SK-N-SH treated with all-trans-retinoic acid at 6 μM for 48 hours (cell line): ENCODE data around the gene XPR1.

Source experiments
- ATAC-seq: fragments of 200-7000 bp; cut with Tn5 transposase; 3 replicates; pipeline ENCODE4 v1.9.1; 2020; ENCODE audit warnings: mild to moderate bottlenecking, moderate library complexity
- CREB5 ChIP-seq: fragments of 250-450 bp; sonication (Bioruptor Pico); IDR thresholded peaks from 2 replicates; pipeline ENCODE4 v1.5.1; 2020; ENCODE audit warnings: low read depth, mild to moderate bottlenecking, moderate library complexity
- CSRNP3 ChIP-seq: fragments of 250-450 bp; sonication (Bioruptor Pico); IDR thresholded peaks from 2 replicates; pipeline ENCODE4 v1.5.1; 2021; ENCODE audit warnings: mild to moderate bottlenecking, moderate library complexity
- ESRRG ChIP-seq: fragments of 250-450 bp; sonication (Bioruptor Pico); IDR thresholded peaks from 2 replicates; pipeline ENCODE4 v1.6.1; 2021; ENCODE audit warnings: mild to moderate bottlenecking
- GLIS3 ChIP-seq: fragments of 250-450 bp; sonication (Bioruptor Pico); IDR thresholded peaks from 2 replicates; pipeline ENCODE4 v1.5.0; 2020; ENCODE audit warnings: mild to moderate bottlenecking, moderate library complexity
- ISL1 ChIP-seq: fragments of 250-450 bp; sonication (Bioruptor Pico); IDR thresholded peaks from 2 replicates; pipeline ENCODE4 v2.1.2; 2022; ENCODE audit warnings: mild to moderate bottlenecking, moderate library complexity
- OSR1 ChIP-seq: fragments of 250-450 bp; sonication (Bioruptor Pico); IDR thresholded peaks from 2 replicates; pipeline ENCODE4 v1.8.0; 2022; ENCODE audit warnings: moderate library complexity, mild to moderate bottlenecking, inconsistent platforms
- PATZ1 ChIP-seq: fragments of 250-450 bp; sonication (Bioruptor Pico); IDR thresholded peaks from 2 replicates; pipeline ENCODE4 v1.8.0; 2020; ENCODE audit warnings: mild to moderate bottlenecking, moderate library complexity, borderline replicate concordance
- POU6F1 ChIP-seq: fragments of 250-450 bp; sonication (Bioruptor Pico); IDR thresholded peaks from 2 replicates; pipeline ENCODE4 v1.8.0; 2021; ENCODE audit warnings: low read depth, mild to moderate bottlenecking, moderate library complexity, borderline replicate concordance
- PPARA ChIP-seq: fragments of 250-450 bp; sonication (Bioruptor Pico); IDR thresholded peaks from 2 replicates; pipeline ENCODE4 v1.5.0; 2020; ENCODE audit warnings: mild to moderate bottlenecking, borderline replicate concordance
- RARB ChIP-seq: fragments of 250-450 bp; sonication (Bioruptor Pico); IDR thresholded peaks from 2 replicates; pipeline ENCODE4 v1.8.0; 2021; ENCODE audit warnings: mild to moderate bottlenecking, moderate library complexity
- SNAI2 ChIP-seq: fragments of 250-450 bp; sonication (Bioruptor Pico); IDR thresholded peaks from 2 replicates; pipeline ENCODE4 v1.5.0; 2020; ENCODE audit warnings: mild to moderate bottlenecking, moderate library complexity
- TCF4 ChIP-seq: fragments of 250-450 bp; sonication (Bioruptor Pico); IDR thresholded peaks from 2 replicates; pipeline ENCODE4 v1.8.0; 2021; ENCODE audit warnings: mild to moderate bottlenecking, moderate library complexity, borderline replicate concordance
- TOX ChIP-seq: fragments of 250-450 bp; sonication (Bioruptor Pico); IDR thresholded peaks from 2 replicates; pipeline ENCODE4 v1.8.0; 2021; ENCODE audit warnings: mild to moderate bottlenecking, moderate library complexity, borderline replicate concordance
- TSHZ2 ChIP-seq: fragments of 250-450 bp; sonication (Bioruptor Pico); IDR thresholded peaks from 2 replicates; pipeline ENCODE4 v1.5.0; 2020; ENCODE audit warnings: mild to moderate bottlenecking, moderate library complexity
- ZC3H10 ChIP-seq: fragments of 250-450 bp; sonication (Bioruptor Pico); IDR thresholded peaks from 2 replicates; pipeline ENCODE4 v1.5.1; 2021; ENCODE audit warnings: mild to moderate bottlenecking, moderate library complexity
- ZFP3 ChIP-seq: fragments of 250-450 bp; sonication (Bioruptor Pico); IDR thresholded peaks from 2 replicates; pipeline ENCODE4 v1.5.0; 2020; ENCODE audit warnings: mild to moderate bottlenecking, moderate library complexity
- ZFP30 ChIP-seq: fragments of 450-650 bp; formaldehyde crosslinking; IDR thresholded peaks from 2 replicates; pipeline ENCODE4 v1.5.0; 2022; ENCODE audit warnings: mild to moderate bottlenecking, moderate library complexity
- ZNF565 ChIP-seq: fragments of 450-650 bp; formaldehyde crosslinking; conservative IDR thresholded peaks from 2 replicates; pipeline ENCODE4 v1.5.0; 2020; ENCODE audit warnings: low read depth, mild to moderate bottlenecking, moderate library complexity
- ZNF70 ChIP-seq: fragments of 450-650 bp; formaldehyde crosslinking; IDR thresholded peaks from 2 replicates; pipeline ENCODE4 v1.5.0; 2020; ENCODE audit warnings: mild to moderate bottlenecking, moderate library complexity
- ZNF8 ChIP-seq: fragments of 450-650 bp; formaldehyde crosslinking; IDR thresholded peaks from 2 replicates; pipeline ENCODE4 v1.5.0; 2020; ENCODE audit warnings: mild to moderate bottlenecking, moderate library complexity

The XPR1 gene

GRCh38 chr1:180915426-180915965 is 283.7 kb downstream of the XPR1 start:
- no peak for ATAC-seq
- TF ChIP-seq ZNF565 (no peak), SNAI2 (no peak), GLIS3 (CRISPR knock-in tag) (no peak)

GRCh38 chr1:180916012-180916770 is 284.4 kb downstream of the XPR1 start:
- TF ChIP-seq ZFP3 (CRISPR knock-in tag) = no peak
- TF ChIP-seq ZFP30 (CRISPR knock-in tag) = no peak
- no peak for TF ChIP-seq RARB (CRISPR knock-in tag)
- no peak for TF ChIP-seq CREB5 (CRISPR knock-in tag)
- no peak for TF ChIP-seq POU6F1 (CRISPR knock-in tag)
- no peak for TF ChIP-seq PPARA (CRISPR knock-in tag)
- no peak for TF ChIP-seq ZNF70 (CRISPR knock-in tag)
- no peak for TF ChIP-seq TOX (CRISPR knock-in tag)
- no peak for TF ChIP-seq TCF4 (CRISPR knock-in tag)
- TF ChIP-seq ZC3H10 (CRISPR knock-in tag) = no peak
- TF ChIP-seq ESRRG (CRISPR knock-in tag) = no peak
- no peak for TF ChIP-seq SNAI2
- no peak for TF ChIP-seq ISL1 (CRISPR knock-in tag)
- no peak for TF ChIP-seq PATZ1
- TF ChIP-seq, all 23 proteins: peak for 0
- no peak for ATAC-seq

GRCh38 chr1:180916771-180917170 is 284.9 kb downstream of the XPR1 start:
- no peak for TF ChIP-seq GLIS3 (CRISPR knock-in tag)
- no peak for TF ChIP-seq CSRNP3 (CRISPR knock-in tag)
- TF ChIP-seq OSR1 = no peak
- TF ChIP-seq ZC3H10 (CRISPR knock-in tag) = no peak
- no peak for TF ChIP-seq ZNF565
- no peak for TF ChIP-seq TSHZ2 (CRISPR knock-in tag)
- no peak for TF ChIP-seq PATZ1
- no peak for TF ChIP-seq PPARA (CRISPR knock-in tag)
- TF ChIP-seq ZNF8 (CRISPR knock-in tag) = no peak
- TF ChIP-seq TCF4 (CRISPR knock-in tag) = no peak
- TF ChIP-seq TOX (CRISPR knock-in tag) = no peak
- no peak for TF ChIP-seq RARB (CRISPR knock-in tag)
- TF ChIP-seq, all 23 proteins: peak for 0
- no peak for ATAC-seq
